SK-N-SH (cell line): ENCODE measurements around the gene ATP8A1.

Source experiments
- NFIC ChIP-seq: IDR thresholded peaks from 2 replicates; pipeline ENCODE4 v1.4.0; 2012; ENCODE audit warnings: borderline replicate concordance
- TF ChIP-seq, protein P1 (sequence below): fragments of 200-600 bp; sonication (generic); IDR thresholded peaks from 2 replicates; pipeline ENCODE4 v1.6.1; 2017; ENCODE audit warnings: antibody characterized with exemption, mild to moderate bottlenecking, moderate library complexity

GRCh38 chr4:42596918-42597317 is 60.0 kb downstream of the ATP8A1 start:
- TF ChIP-seq, protein P1, sequence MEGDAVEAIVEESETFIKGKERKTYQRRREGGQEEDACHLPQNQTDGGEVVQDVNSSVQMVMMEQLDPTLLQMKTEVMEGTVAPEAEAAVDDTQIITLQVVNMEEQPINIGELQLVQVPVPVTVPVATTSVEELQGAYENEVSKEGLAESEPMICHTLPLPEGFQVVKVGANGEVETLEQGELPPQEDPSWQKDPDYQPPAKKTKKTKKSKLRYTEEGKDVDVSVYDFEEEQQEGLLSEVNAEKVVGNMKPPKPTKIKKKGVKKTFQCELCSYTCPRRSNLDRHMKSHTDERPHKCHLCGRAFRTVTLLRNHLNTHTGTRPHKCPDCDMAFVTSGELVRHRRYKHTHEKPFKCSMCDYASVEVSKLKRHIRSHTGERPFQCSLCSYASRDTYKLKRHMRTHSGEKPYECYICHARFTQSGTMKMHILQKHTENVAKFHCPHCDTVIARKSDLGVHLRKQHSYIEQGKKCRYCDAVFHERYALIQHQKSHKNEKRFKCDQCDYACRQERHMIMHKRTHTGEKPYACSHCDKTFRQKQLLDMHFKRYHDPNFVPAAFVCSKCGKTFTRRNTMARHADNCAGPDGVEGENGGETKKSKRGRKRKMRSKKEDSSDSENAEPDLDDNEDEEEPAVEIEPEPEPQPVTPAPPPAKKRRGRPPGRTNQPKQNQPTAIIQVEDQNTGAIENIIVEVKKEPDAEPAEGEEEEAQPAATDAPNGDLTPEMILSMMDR: no peak
- TF ChIP-seq NFIC: no peak
